Ovary (tissue), 3 donors: Measurements from ENCODE around the gene GRIA4.

Source experiments
- CTCF ChIP-seq, 3 donors: fragments of 450-650 bp in 2 of 3; fragments of 200-600 bp in 1 of 3; IDR thresholded peaks; one replicate each; pipeline versions ENCODE4 v1.5.1 to v1.8.0; 2016 to 2022; ENCODE audit warnings: antibody characterized with exemption in 3 of 3, mild to moderate bottlenecking in 1 of 3
- EP300 ChIP-seq: sonication (generic); formaldehyde crosslinking; IDR thresholded peaks from one replicate; pipeline ENCODE4 v1.6.1; 2017; ENCODE audit warnings: antibody characterized with exemption
- POLR2A ChIP-seq: fragments of 450-650 bp; IDR thresholded peaks from one replicate; pipeline ENCODE4 v1.6.1; 2017; ENCODE audit warnings: antibody characterized with exemption, mild to moderate bottlenecking, moderate library complexity
- donor health status: DM: no; HTN: no; CAD: no.

- no peak for TF ChIP-seq CTCF (IDR thresholded peaks at IDR 0.05)
- no peak for TF ChIP-seq POLR2A
- TF ChIP-seq EP300: no peak
Observed at GRCh38 chr11:105598371-105598770, 11.5 kb upstream of the GRIA4 start.
